WTC11 (cell line): ENCODE measurements around the gene SKA2. TPM values are rescaled to one million over a fixed set of nuclear protein-coding genes. Genes with fewer than 3 reads are reported as not detected.

Experiments
- ATAC-seq: fragments of 200-7000 bp; cut with Tn5 transposase; 2 replicates; pipeline ENCODE4 v1.10.0; 2021; ENCODE audit warnings: mild to moderate bottlenecking, moderate library complexity
- CTCF ChIA-PET: fragments of 300-600 bp; sonication (Branson Sonifier 250); formaldehyde crosslinking; loops from one replicate; lab custom pipeline; 2021; ENCODE audit warnings: antibody characterized with exemption; lab: Charles Lee
- POLR2A ChIA-PET: fragments of 350-600 bp; sonication (Branson Sonifier 250); formaldehyde crosslinking; loops from one replicate; lab custom pipeline; 2021; ENCODE audit warnings: antibody characterized with exemption; lab: Charles Lee
- DNase-seq: peaks from one replicate; pipeline ENCODE4 v3.0.0; 2021; ENCODE audit warnings: low spot score
- H3K27ac Mint-ChIP-seq: 2 replicates; pipeline ENCODE4 v1.8.0; 2021; ENCODE audit warnings: mixed read lengths
- H3K27me3 Mint-ChIP-seq: 2 replicates; pipeline ENCODE4 v1.8.0; 2021; ENCODE audit warnings: low read depth, mild to moderate bottlenecking, moderate library complexity, mixed read lengths
- H3K36me3 Mint-ChIP-seq: 2 replicates; pipeline ENCODE4 v1.8.0; 2021; ENCODE audit warnings: mixed read lengths
- H3K4me1 Mint-ChIP-seq: 2 replicates; pipeline ENCODE4 v1.8.0; 2022; ENCODE audit warnings: mixed read lengths
- H3K4me3 Mint-ChIP-seq: 2 replicates; pipeline ENCODE4 v1.8.0; 2021; ENCODE audit warnings: mild to moderate bottlenecking, moderate library complexity, mixed read lengths
- H3K9me3 Mint-ChIP-seq: 2 replicates; pipeline ENCODE4 v1.8.0; 2021; ENCODE audit warnings: mixed read lengths
- ATF1 ChIP-seq: sonication (generic); formaldehyde crosslinking; IDR thresholded peaks from 2 replicates; pipeline ENCODE4 v1.8.1; 2023; ENCODE audit warnings: mild to moderate bottlenecking, moderate library complexity, missing genetic modification reagents
- FOXJ3 ChIP-seq: sonication (generic); formaldehyde crosslinking; IDR thresholded peaks from 2 replicates; pipeline ENCODE4 v1.9.0; 2021; ENCODE audit warnings: missing genetic modification reagents, mild to moderate bottlenecking, borderline replicate concordance
- FOXK1 ChIP-seq: sonication (generic); formaldehyde crosslinking; IDR thresholded peaks from 2 replicates; pipeline ENCODE4 v1.8.0; 2022; ENCODE audit warnings: mild to moderate bottlenecking, moderate library complexity, missing genetic modification reagents
- JAZF1 ChIP-seq: fragments of 250-450 bp; sonication (Bioruptor Pico); IDR thresholded peaks from 2 replicates; pipeline ENCODE4 v1.9.0; 2021; ENCODE audit warnings: moderate library complexity, mild to moderate bottlenecking, inconsistent platforms
- KAT7 ChIP-seq: sonication (generic); formaldehyde crosslinking; IDR thresholded peaks from 2 replicates; pipeline ENCODE4 v1.8.1; 2023; ENCODE audit warnings: missing genetic modification reagents, mild to moderate bottlenecking, borderline replicate concordance
- OVOL2 ChIP-seq: fragments of 250-450 bp; sonication (Bioruptor Pico); IDR thresholded peaks from 2 replicates; pipeline ENCODE4 v1.9.0; 2021; ENCODE audit warnings: mild to moderate bottlenecking, borderline replicate concordance
- PRRX2 ChIP-seq: fragments of 250-450 bp; sonication (Bioruptor Pico); IDR thresholded peaks from 2 replicates; pipeline ENCODE4 v1.8.0; 2021; ENCODE audit warnings: mild to moderate bottlenecking
- SP1 ChIP-seq: sonication (generic); formaldehyde crosslinking; conservative IDR thresholded peaks from 2 replicates; pipeline ENCODE4 v1.8.1; 2022; ENCODE audit warnings: missing genetic modification reagents
- TEAD1 ChIP-seq: sonication (generic); formaldehyde crosslinking; IDR thresholded peaks from 2 replicates; pipeline ENCODE4 v1.8.0; 2022; ENCODE audit warnings: mild to moderate bottlenecking, missing genetic modification reagents
- TEAD4 ChIP-seq: sonication (generic); formaldehyde crosslinking; IDR thresholded peaks from 2 replicates; pipeline ENCODE4 v1.8.0; 2022; ENCODE audit warnings: mild to moderate bottlenecking, missing genetic modification reagents
- ZBTB43 ChIP-seq: sonication (generic); formaldehyde crosslinking; IDR thresholded peaks from 2 replicates; pipeline ENCODE4 v1.8.1; 2023; ENCODE audit warnings: mild to moderate bottlenecking, missing genetic modification reagents
- ZNF121 ChIP-seq: sonication (generic); formaldehyde crosslinking; IDR thresholded peaks from 2 replicates; pipeline ENCODE4 v1.8.0; 2023; ENCODE audit warnings: missing genetic modification reagents
- ZNF263 ChIP-seq: sonication (generic); formaldehyde crosslinking; IDR thresholded peaks from 2 replicates; pipeline ENCODE4 v1.8.1; 2022; ENCODE audit warnings: low read depth, mild to moderate bottlenecking, moderate library complexity, missing genetic modification reagents
- ZNF512 ChIP-seq: sonication (generic); formaldehyde crosslinking; IDR thresholded peaks from 2 replicates; pipeline ENCODE4 v1.8.1; 2022; ENCODE audit warnings: missing genetic modification reagents, borderline replicate concordance
- total RNA-seq: library from RNA; stranded (reverse); gene quantifications from 3 replicates; pipeline ENCODE4 v1.2.3, GENCODE V29; 2021
- TF ChIP-seq, protein P1 (sequence below): fragments of 250-450 bp; sonication (Bioruptor Pico); IDR thresholded peaks from 2 replicates; pipeline ENCODE4 v1.9.0; 2021; ENCODE audit warnings: mild to moderate bottlenecking
- TF ChIP-seq, protein P2 (sequence below): sonication (generic); formaldehyde crosslinking; IDR thresholded peaks from 2 replicates; pipeline ENCODE4 v1.8.1; 2022; ENCODE audit warnings: mild to moderate bottlenecking, missing genetic modification reagents, moderate library complexity, borderline replicate concordance
- TF ChIP-seq, protein P3 (sequence below): sonication (generic); formaldehyde crosslinking; IDR thresholded peaks from 2 replicates; pipeline ENCODE4 v1.8.0; 2022; ENCODE audit warnings: mild to moderate bottlenecking, missing genetic modification reagents
- TF ChIP-seq, protein P4 (sequence below): sonication (generic); formaldehyde crosslinking; conservative IDR thresholded peaks from 2 replicates; pipeline ENCODE4 v1.8.1; 2023; ENCODE audit warnings: mild to moderate bottlenecking, low read depth, missing genetic modification reagents, moderate library complexity
- TF ChIP-seq, protein P5 (sequence below): sonication (generic); formaldehyde crosslinking; IDR thresholded peaks from 2 replicates; pipeline ENCODE4 v1.8.0; 2023; ENCODE audit warnings: mild to moderate bottlenecking, missing genetic modification reagents

Gene SKA2
- total RNA-seq, 1 experiment from 2014 or later = 80.0 TPM

- H3K9me3 Mint-ChIP-seq = no peaks in the 10 kb centered on the region
- H3K4me3 Mint-ChIP-seq = no peak overlapping the region
- POLR2A ChIA-PET = no interaction called here
- H3K27ac Mint-ChIP-seq = no peak overlapping the region
- H3K4me1 Mint-ChIP-seq = no peaks in the 10 kb centered on the region
- DNase-seq (no peak), ATAC-seq (no peak)
- CTCF ChIA-PET = no interaction called here
- TF ChIP-seq JAZF1 (CRISPR knock-in tag) (no peak), OVOL2 (CRISPR knock-in tag) (no peak)
- TF ChIP-seq, protein P1, sequence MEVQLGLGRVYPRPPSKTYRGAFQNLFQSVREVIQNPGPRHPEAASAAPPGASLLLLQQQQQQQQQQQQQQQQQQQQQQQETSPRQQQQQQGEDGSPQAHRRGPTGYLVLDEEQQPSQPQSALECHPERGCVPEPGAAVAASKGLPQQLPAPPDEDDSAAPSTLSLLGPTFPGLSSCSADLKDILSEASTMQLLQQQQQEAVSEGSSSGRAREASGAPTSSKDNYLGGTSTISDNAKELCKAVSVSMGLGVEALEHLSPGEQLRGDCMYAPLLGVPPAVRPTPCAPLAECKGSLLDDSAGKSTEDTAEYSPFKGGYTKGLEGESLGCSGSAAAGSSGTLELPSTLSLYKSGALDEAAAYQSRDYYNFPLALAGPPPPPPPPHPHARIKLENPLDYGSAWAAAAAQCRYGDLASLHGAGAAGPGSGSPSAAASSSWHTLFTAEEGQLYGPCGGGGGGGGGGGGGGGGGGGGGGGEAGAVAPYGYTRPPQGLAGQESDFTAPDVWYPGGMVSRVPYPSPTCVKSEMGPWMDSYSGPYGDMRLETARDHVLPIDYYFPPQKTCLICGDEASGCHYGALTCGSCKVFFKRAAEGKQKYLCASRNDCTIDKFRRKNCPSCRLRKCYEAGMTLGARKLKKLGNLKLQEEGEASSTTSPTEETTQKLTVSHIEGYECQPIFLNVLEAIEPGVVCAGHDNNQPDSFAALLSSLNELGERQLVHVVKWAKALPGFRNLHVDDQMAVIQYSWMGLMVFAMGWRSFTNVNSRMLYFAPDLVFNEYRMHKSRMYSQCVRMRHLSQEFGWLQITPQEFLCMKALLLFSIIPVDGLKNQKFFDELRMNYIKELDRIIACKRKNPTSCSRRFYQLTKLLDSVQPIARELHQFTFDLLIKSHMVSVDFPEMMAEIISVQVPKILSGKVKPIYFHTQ (CRISPR knock-in tag) = no peak
- H3K36me3 Mint-ChIP-seq = peaks cover 63% of the 10 kb centered on the region
- no peaks in the 10 kb centered on the region for H3K27me3 Mint-ChIP-seq
Measured at GRCh38 chr17:59193336-59193862, 38.4 kb upstream of the SKA2 start.

DNA sequence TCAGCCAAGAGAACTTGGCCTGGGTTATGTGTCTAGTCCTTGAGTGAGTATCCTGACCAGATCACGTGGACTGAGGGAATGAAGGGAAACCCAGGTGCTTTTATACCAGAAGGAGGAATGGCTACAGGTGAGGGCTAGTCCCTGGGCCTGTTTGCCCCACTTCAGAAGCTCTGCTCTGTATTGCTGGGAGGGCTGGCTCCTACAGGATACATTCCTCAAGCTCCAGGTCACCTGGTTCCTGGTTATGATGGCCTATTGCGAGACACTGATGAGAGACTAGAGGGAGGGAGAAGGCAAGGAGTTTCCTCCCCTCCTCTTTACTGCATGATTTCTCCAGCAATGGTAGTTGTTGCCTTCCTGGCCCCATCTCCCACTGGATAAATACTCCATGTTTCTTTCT, 35.8 kb upstream of the SKA2 start:
- POLR2A ChIA-PET = no interaction called here
- no peak overlapping the region for H3K27ac Mint-ChIP-seq
- TF ChIP-seq, protein P1 (CRISPR knock-in tag) = no peak
- TF ChIP-seq KAT7 (CRISPR knock-in tag) = no peak
- no peak for TF ChIP-seq ZBTB43 (CRISPR knock-in tag)
- TF ChIP-seq PRRX2 (CRISPR knock-in tag) = no peak
- TF ChIP-seq, protein P2, sequence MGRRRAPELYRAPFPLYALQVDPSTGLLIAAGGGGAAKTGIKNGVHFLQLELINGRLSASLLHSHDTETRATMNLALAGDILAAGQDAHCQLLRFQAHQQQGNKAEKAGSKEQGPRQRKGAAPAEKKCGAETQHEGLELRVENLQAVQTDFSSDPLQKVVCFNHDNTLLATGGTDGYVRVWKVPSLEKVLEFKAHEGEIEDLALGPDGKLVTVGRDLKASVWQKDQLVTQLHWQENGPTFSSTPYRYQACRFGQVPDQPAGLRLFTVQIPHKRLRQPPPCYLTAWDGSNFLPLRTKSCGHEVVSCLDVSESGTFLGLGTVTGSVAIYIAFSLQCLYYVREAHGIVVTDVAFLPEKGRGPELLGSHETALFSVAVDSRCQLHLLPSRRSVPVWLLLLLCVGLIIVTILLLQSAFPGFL (CRISPR knock-in tag) = no peak
- TF ChIP-seq SP1 (CRISPR knock-in tag) = no peak
- TF ChIP-seq FOXK1 = no peak
- TF ChIP-seq, protein P3, sequence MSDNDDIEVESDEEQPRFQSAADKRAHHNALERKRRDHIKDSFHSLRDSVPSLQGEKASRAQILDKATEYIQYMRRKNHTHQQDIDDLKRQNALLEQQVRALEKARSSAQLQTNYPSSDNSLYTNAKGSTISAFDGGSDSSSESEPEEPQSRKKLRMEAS (CRISPR knock-in tag) = no peak
- TF ChIP-seq TEAD4 = no peak
- TF ChIP-seq, protein P4, sequence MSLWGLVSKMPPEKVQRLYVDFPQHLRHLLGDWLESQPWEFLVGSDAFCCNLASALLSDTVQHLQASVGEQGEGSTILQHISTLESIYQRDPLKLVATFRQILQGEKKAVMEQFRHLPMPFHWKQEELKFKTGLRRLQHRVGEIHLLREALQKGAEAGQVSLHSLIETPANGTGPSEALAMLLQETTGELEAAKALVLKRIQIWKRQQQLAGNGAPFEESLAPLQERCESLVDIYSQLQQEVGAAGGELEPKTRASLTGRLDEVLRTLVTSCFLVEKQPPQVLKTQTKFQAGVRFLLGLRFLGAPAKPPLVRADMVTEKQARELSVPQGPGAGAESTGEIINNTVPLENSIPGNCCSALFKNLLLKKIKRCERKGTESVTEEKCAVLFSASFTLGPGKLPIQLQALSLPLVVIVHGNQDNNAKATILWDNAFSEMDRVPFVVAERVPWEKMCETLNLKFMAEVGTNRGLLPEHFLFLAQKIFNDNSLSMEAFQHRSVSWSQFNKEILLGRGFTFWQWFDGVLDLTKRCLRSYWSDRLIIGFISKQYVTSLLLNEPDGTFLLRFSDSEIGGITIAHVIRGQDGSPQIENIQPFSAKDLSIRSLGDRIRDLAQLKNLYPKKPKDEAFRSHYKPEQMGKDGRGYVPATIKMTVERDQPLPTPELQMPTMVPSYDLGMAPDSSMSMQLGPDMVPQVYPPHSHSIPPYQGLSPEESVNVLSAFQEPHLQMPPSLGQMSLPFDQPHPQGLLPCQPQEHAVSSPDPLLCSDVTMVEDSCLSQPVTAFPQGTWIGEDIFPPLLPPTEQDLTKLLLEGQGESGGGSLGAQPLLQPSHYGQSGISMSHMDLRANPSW (CRISPR knock-in tag) = no peak
- no peak for TF ChIP-seq ATF1 (CRISPR knock-in tag)
- TF ChIP-seq ZNF263 (CRISPR knock-in tag) = no peak
- no peak for TF ChIP-seq TEAD1 (CRISPR knock-in tag)
- TF ChIP-seq FOXJ3 = no peak
- TF ChIP-seq, protein P5, sequence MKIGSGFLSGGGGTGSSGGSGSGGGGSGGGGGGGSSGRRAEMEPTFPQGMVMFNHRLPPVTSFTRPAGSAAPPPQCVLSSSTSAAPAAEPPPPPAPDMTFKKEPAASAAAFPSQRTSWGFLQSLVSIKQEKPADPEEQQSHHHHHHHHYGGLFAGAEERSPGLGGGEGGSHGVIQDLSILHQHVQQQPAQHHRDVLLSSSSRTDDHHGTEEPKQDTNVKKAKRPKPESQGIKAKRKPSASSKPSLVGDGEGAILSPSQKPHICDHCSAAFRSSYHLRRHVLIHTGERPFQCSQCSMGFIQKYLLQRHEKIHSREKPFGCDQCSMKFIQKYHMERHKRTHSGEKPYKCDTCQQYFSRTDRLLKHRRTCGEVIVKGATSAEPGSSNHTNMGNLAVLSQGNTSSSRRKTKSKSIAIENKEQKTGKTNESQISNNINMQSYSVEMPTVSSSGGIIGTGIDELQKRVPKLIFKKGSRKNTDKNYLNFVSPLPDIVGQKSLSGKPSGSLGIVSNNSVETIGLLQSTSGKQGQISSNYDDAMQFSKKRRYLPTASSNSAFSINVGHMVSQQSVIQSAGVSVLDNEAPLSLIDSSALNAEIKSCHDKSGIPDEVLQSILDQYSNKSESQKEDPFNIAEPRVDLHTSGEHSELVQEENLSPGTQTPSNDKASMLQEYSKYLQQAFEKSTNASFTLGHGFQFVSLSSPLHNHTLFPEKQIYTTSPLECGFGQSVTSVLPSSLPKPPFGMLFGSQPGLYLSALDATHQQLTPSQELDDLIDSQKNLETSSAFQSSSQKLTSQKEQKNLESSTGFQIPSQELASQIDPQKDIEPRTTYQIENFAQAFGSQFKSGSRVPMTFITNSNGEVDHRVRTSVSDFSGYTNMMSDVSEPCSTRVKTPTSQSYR (CRISPR knock-in tag) = no peak
- no peak for TF ChIP-seq ZNF512 (CRISPR knock-in tag)
- TF ChIP-seq ZNF121 (CRISPR knock-in tag) = no peak

More for the DNA sequence above, 35.8 kb upstream of the SKA2 start:
- Mint-ChIP-seq H3K27me3 (no peaks in the 10 kb centered on the region), H3K36me3 (peaks cover 59% of the 10 kb centered on the region), H3K4me3 (no peak overlapping the region), H3K4me1 (no peaks in the 10 kb centered on the region), H3K9me3 (no peaks in the 10 kb centered on the region)
- DNase-seq = no peak
- CTCF ChIA-PET = no interaction called here
- no peak for ATAC-seq
